ENCODE data around the gene MX2.

MX2 gene

DNA sequence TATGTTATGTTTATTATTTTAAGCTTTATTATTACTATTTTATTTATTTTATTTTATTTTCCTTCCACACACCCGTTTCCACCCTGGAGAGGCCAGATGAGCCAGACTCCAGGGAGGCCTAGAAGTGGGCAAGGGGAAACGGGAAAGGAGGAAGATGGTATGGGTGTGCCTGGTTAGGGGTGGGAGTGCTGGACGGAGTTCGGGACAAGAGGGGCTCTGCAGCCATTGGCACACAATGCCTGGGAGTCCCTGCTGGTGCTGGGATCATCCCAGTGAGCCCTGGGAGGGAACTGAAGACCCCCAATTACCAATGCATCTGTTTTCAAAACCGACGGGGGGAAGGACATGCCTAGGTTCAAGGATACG, 63.7 kb downstream of the MX2 start:
- TF ChIP-seq, protein P1, sequence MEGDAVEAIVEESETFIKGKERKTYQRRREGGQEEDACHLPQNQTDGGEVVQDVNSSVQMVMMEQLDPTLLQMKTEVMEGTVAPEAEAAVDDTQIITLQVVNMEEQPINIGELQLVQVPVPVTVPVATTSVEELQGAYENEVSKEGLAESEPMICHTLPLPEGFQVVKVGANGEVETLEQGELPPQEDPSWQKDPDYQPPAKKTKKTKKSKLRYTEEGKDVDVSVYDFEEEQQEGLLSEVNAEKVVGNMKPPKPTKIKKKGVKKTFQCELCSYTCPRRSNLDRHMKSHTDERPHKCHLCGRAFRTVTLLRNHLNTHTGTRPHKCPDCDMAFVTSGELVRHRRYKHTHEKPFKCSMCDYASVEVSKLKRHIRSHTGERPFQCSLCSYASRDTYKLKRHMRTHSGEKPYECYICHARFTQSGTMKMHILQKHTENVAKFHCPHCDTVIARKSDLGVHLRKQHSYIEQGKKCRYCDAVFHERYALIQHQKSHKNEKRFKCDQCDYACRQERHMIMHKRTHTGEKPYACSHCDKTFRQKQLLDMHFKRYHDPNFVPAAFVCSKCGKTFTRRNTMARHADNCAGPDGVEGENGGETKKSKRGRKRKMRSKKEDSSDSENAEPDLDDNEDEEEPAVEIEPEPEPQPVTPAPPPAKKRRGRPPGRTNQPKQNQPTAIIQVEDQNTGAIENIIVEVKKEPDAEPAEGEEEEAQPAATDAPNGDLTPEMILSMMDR (IDR thresholded peaks at IDR 0.05; ENCODE audit: low read depth, low read length), result no peak
- peak overlapping the region; percentile 57 for H3K4me3 ChIP-seq (ENCODE audit: low read depth, low read length)

DNA sequence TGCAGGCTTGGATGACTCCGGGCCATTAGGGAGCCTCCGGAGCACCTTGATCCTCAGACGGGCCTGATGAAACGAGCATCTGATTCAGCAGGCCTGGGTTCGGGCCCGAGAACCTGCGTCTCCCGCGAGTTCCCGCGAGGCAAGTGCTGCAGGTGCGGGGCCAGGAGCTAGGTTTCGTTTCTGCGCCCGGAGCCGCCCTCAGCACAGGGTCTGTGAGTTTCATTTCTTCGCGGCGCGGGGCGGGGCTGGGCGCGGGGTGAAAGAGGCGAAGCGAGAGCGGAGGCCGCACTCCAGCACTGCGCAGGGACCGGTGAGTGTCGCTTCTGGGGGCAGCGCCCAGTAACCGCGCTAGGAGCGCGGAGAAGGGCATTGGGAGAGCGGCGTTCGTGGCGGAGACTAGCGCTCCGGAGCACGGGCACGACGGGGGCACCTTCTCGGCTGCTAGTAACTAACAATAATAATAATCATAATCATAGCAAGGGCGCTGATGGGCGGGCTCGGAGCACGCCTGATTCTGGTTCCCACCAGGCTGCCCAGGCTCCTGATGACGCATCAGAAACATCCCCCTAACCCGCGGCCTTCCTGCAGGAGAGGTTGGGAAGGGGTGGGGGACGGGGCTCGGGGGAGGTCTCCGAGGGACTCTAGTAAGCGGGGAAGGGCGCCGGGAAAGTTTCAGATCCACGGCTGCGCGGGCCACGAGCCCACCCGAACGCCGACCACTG, 64.3 kb downstream of the MX2 start, which contains the start of gene MX1:
Gene MX1, plus strand, starts transcription at position 286 of the 722 bp plus-strand sequence. CDS start 5,832 bp downstream, outside the sequence.
- TF ChIP-seq, protein P1 (IDR thresholded peaks at IDR 0.05; ENCODE audit: low read depth, low read length), result no peak
- H3K4me3 ChIP-seq (ENCODE audit: low read depth, low read length), result peak within 1 kb of the TSS; percentile 57

- H3K4me3 ChIP-seq (ENCODE audit: low read depth, low read length), result peak overlapping the region; percentile 57
- TF ChIP-seq, protein P1 (IDR thresholded peaks at IDR 0.05; ENCODE audit: low read depth, low read length), result no peak
Measured at GRCh38 chr21:41426676-41427404, 65.0 kb downstream of the MX2 start.

DNA sequence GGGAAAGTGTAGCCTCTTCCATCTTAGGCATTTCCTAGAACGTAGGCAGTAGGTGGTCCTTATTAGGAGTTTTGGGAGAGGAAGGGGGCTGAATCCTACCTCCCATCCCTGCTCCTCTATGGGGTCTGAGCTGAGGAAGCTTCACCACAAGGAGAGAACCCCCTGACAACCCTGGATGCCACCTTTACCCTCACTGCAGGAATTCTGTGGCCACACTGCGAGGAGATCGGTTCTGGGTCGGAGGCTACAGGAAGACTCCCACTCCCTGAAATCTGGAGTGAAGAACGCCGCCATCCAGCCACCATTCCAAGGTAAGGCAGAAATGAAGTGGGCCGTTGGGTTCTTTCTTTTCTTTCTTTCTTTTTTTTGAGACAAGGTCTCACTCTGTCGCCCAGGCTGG, 65.7 kb downstream of the MX2 start:
- TF ChIP-seq, protein P1 (IDR thresholded peaks at IDR 0.05; ENCODE audit: low read depth, low read length), result no peak
- no peak overlapping the region for H3K4me3 ChIP-seq (ENCODE audit: low read depth, low read length)

DNA sequence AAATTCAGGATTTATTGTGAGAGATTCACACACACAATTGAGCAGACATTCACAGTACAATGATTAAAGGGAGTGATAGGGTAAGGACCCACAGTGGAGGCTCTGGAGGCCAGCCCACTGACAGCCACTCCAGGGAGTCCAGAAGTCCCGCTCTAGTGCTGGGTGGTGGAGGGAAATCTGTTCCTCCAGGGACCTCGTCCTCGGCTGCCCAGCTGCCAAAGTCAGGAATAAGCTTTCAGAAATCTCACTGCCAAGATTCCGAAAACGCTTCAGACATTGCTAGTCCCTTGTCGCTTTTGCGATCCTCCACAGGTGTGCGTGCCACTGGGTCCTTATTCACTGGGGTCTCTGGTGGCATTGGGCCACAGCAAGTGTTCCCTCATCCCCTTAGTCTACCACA, 66.5 kb downstream of the MX2 start:
- TF ChIP-seq, protein P1 (IDR thresholded peaks at IDR 0.05; ENCODE audit: low read depth, low read length), result no peak
- no peak overlapping the region for H3K4me3 ChIP-seq (ENCODE audit: low read depth, low read length)

- TF ChIP-seq, protein P1 (IDR thresholded peaks at IDR 0.05; ENCODE audit: low read depth, low read length), result no peak
- no peak overlapping the region for H3K4me3 ChIP-seq (ENCODE audit: low read depth, low read length)
Measured at GRCh38 chr21:41428847-41429246, 67.0 kb downstream of the MX2 start.

DNA sequence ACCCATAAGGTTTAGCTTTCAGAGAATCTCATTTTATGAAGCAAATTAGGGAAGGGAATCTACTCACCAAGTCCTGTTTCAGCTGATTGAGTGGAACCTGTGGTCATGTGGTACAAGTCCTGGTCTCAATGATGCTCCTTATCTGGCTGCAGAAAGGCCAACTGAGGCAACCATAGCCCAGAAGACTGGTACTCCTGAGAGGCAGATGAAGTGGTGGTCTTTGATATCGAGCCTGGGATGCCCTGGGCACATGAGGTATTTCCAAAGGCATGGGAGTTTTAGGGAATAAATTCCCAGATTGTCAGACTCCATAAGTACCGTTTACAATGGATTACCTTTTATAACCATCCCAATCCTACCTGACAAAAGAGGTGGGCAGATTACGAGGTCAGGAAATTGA, 67.5 kb downstream of the MX2 start:
- TF ChIP-seq, protein P1 (IDR thresholded peaks at IDR 0.05; ENCODE audit: low read depth, low read length), result no peak
- H3K4me3 ChIP-seq (ENCODE audit: low read depth, low read length), result no peak overlapping the region
